Activated T-cell treated with anti-CD3 and anti-CD28 coated beads, Interleukin-2, amount 50 U/mL, for 4 hours (primary cell): ENCODE results near the gene TRIM8. TPM values are rescaled to one million over a fixed set of nuclear protein-coding genes. Genes with fewer than 3 reads are reported as not detected.
A peak's percentile ranks its signal among the peaks of the same experiment; 100 is the strongest.

Source experiments
- ATAC-seq, 2 donors: fragments of 200-7000 bp; cut with Tn5 transposase; one replicate each; pipeline ENCODE4 v1.10.0; 2021
- DNase-seq: peaks from one replicate; pipeline ENCODE4 v3.0.0-alpha.2; 2020
- H3K27me3 Mint-ChIP-seq: one replicate; pipeline ENCODE4 v1.8.0; 2021; ENCODE audit warnings: low read depth, mixed read lengths
- H3K36me3 Mint-ChIP-seq: one replicate; pipeline ENCODE4 v1.8.0; 2022; ENCODE audit warnings: mixed read lengths; ENCODE audit not compliant: insufficient read depth
- H3K4me1 Mint-ChIP-seq: one replicate; pipeline ENCODE4 v1.8.0; 2021; ENCODE audit warnings: low read depth, mixed read lengths
- H3K4me3 Mint-ChIP-seq: one replicate; pipeline ENCODE4 v1.8.0; 2021; ENCODE audit warnings: mild to moderate bottlenecking, moderate library complexity, mixed read lengths
- H3K9me3 Mint-ChIP-seq: one replicate; pipeline ENCODE4 v1.8.0; 2021; ENCODE audit warnings: mixed read lengths
- total RNA-seq, 3 donors: library from RNA; stranded (reverse); gene quantifications; one replicate each; pipeline ENCODE4 v1.2.1, GENCODE V29; 2021

TRIM8 gene
- total RNA-seq, 3 donors from 2014 or later = 53.9 to 67.6 (median 59.9) TPM

- H3K4me3 Mint-ChIP-seq = peak overlapping the region; percentile 92
- ATAC-seq = no peak
- no peaks in the 10 kb centered on the region for H3K27me3 Mint-ChIP-seq
- peaks cover 3% of the 10 kb centered on the region for H3K36me3 Mint-ChIP-seq
- peaks cover 64% of the 10 kb centered on the region for H3K4me1 Mint-ChIP-seq
- DNase-seq = no peak
- no peaks in the 10 kb centered on the region for H3K9me3 Mint-ChIP-seq
These were observed 3.4 kb downstream of the TRIM8 start for GRCh38 chr10:102647443-102648268.

GRCh38 chr10:102648269-102648888 lies 4.1 kb downstream of the TRIM8 start:
- ATAC-seq (no peak), DNase-seq (no peak)
- Mint-ChIP-seq H3K9me3 (no peaks in the 10 kb centered on the region), H3K4me1 (peaks cover 71% of the 10 kb centered on the region), H3K36me3 (peaks cover 3% of the 10 kb centered on the region), H3K4me3 (peak overlapping the region; percentile 92), H3K27me3 (no peaks in the 10 kb centered on the region)

DNA sequence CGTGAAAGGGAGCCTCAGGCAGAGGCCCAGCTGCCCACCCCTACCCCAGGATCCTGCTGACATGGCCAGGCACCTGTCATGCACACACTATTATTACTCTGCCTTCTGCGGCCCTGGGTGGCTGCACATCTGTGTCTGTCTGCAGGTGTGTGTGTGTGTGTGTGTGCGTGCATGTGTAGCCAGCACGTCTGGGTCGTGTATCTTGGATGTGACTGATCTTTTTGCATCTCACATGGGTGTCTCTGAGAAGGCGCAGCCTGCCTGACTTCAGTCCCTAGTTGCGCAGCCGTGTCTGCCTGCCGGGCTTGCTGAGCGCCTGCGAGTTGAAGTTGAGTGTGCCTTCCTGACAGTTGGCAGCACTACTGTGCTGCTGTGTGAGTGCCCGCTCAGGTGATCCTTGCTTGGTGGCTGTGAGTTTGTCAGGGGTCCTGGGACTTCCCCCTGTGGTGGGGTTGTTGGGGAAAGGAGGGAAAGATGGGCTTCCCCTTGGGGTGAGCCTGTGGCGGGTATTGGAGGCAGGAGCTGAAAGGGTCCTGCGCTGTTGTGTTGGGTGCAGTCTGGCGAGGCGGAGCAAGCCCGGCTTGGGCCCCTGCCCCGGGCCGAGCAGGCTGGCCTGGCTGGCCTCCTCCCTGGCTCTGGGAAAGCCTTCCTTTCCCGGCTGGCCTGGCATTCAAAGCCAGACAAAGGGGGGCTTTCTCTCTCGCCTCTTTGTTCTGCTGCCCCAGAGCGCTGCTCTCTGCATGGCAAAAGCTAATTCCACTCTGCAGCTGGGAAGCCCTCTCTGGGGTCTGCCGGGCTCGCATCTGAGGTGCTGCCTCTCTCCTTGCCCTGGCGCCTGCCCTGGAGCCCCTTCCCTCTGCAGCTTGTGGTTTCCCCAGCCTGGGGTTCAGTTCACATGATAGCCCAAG lies 4.9 kb downstream of the TRIM8 start:
- Mint-ChIP-seq H3K9me3 (no peaks in the 10 kb centered on the region), H3K4me1 (peaks cover 76% of the 10 kb centered on the region), H3K36me3 (peaks cover 3% of the 10 kb centered on the region), H3K27me3 (no peaks in the 10 kb centered on the region), H3K4me3 (peak overlapping the region; percentile 92)
- no peak for ATAC-seq
- no peak for DNase-seq

GRCh38 chr10:102649797-102650654 lies 5.7 kb downstream of the TRIM8 start:
- DNase-seq = no peak
- peaks cover 75% of the 10 kb centered on the region for H3K4me1 Mint-ChIP-seq
- H3K27me3 Mint-ChIP-seq = no peaks in the 10 kb centered on the region
- H3K9me3 Mint-ChIP-seq = no peaks in the 10 kb centered on the region
- peak overlapping the region; percentile 37 for H3K4me3 Mint-ChIP-seq
- no peak for ATAC-seq
- H3K36me3 Mint-ChIP-seq = peaks cover 6% of the 10 kb centered on the region

- peaks cover 75% of the 10 kb centered on the region for H3K4me1 Mint-ChIP-seq
- ATAC-seq = no peak
- peak overlapping the region; percentile 24 for H3K4me3 Mint-ChIP-seq
- H3K9me3 Mint-ChIP-seq = no peaks in the 10 kb centered on the region
- peaks cover 10% of the 10 kb centered on the region for H3K36me3 Mint-ChIP-seq
- no peak for DNase-seq
- H3K27me3 Mint-ChIP-seq = no peaks in the 10 kb centered on the region
These were observed 6.6 kb downstream of the TRIM8 start for GRCh38 chr10:102650655-102651454.

DNA sequence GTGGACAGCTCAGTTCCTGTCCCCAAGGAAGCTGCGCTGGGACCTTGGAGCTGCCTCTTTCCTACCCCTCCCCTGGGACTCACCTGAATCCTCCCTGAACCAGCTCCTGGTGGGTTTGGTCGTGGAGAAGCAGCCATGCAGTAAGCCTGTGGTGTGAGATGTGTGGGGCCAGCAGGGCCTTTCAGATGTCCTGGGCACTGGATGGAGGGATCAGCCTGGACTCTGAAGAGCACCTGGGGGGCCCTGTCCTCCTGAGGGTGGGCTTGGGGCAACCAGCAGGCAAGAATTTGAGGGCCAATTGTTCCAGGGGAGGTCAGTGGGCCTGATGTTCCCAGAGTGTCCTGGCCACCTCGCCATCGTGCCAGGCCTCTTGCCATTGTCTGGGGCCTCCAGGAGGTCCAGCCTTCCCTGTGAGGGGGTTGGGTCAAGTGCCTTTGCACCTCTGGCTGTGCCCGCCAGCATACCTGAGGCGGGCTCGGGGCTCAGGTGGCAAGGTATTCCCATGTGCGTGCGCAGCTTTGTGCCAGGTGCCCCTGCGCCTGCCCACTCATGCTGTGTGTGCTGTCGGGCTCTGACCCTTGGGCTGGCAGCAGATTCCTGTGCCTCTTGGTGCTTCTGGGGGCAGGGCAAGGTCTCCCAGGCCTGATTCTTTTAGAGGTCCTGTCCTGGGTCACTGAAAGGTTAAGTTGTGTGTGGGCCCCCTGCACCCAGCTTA lies 7.3 kb downstream of the TRIM8 start:
- H3K27me3 Mint-ChIP-seq = no peaks in the 10 kb centered on the region
- H3K36me3 Mint-ChIP-seq = peaks cover 10% of the 10 kb centered on the region
- no peak for ATAC-seq
- no peaks in the 10 kb centered on the region for H3K9me3 Mint-ChIP-seq
- H3K4me1 Mint-ChIP-seq = peaks cover 68% of the 10 kb centered on the region
- peak overlapping the region; percentile 24 for H3K4me3 Mint-ChIP-seq
- DNase-seq = no peak

GRCh38 chr10:102652170-102652916 lies 8.1 kb downstream of the TRIM8 start:
- peaks cover 63% of the 10 kb centered on the region for H3K4me1 Mint-ChIP-seq
- no peak for DNase-seq
- ATAC-seq = peak in 1 of 2 donors; percentile 46
- no peaks in the 10 kb centered on the region for H3K9me3 Mint-ChIP-seq
- H3K27me3 Mint-ChIP-seq = no peaks in the 10 kb centered on the region
- H3K36me3 Mint-ChIP-seq = peaks cover 12% of the 10 kb centered on the region
- H3K4me3 Mint-ChIP-seq = peak overlapping the region; percentile 54

GRCh38 chr10:102653060-102653459 lies 8.8 kb downstream of the TRIM8 start:
- no peak overlapping the region for H3K4me3 Mint-ChIP-seq
- H3K4me1 Mint-ChIP-seq = peaks cover 62% of the 10 kb centered on the region
- no peaks in the 10 kb centered on the region for H3K9me3 Mint-ChIP-seq
- DNase-seq (no peak), ATAC-seq (no peak)
- no peaks in the 10 kb centered on the region for H3K27me3 Mint-ChIP-seq
- H3K36me3 Mint-ChIP-seq = peaks cover 16% of the 10 kb centered on the region

- Mint-ChIP-seq H3K27me3 (no peaks in the 10 kb centered on the region), H3K36me3 (peaks cover 16% of the 10 kb centered on the region), H3K4me3 (no peak overlapping the region), H3K9me3 (no peaks in the 10 kb centered on the region), H3K4me1 (peaks cover 58% of the 10 kb centered on the region)
- ATAC-seq (no peak), DNase-seq (no peak)
These were observed 10.3 kb downstream of the TRIM8 start for GRCh38 chr10:102654566-102654965.

- H3K36me3 Mint-ChIP-seq = peaks cover 16% of the 10 kb centered on the region
- ATAC-seq (no peak), DNase-seq (no peak)
- no peaks in the 10 kb centered on the region for H3K27me3 Mint-ChIP-seq
- no peaks in the 10 kb centered on the region for H3K9me3 Mint-ChIP-seq
- peaks cover 59% of the 10 kb centered on the region for H3K4me1 Mint-ChIP-seq
- H3K4me3 Mint-ChIP-seq = no peak overlapping the region
These were observed 10.7 kb downstream of the TRIM8 start for GRCh38 chr10:102654969-102655368.

GRCh38 chr10:102656026-102656425 lies 11.7 kb downstream of the TRIM8 start:
- H3K9me3 Mint-ChIP-seq = no peaks in the 10 kb centered on the region
- peaks cover 58% of the 10 kb centered on the region for H3K4me1 Mint-ChIP-seq
- H3K36me3 Mint-ChIP-seq = peaks cover 16% of the 10 kb centered on the region
- no peak for ATAC-seq
- DNase-seq = no peak
- no peak overlapping the region for H3K4me3 Mint-ChIP-seq
- no peaks in the 10 kb centered on the region for H3K27me3 Mint-ChIP-seq

- DNase-seq (no peak), ATAC-seq (no peak)
- Mint-ChIP-seq H3K4me1 (peaks cover 57% of the 10 kb centered on the region), H3K36me3 (peaks cover 16% of the 10 kb centered on the region), H3K4me3 (no peak overlapping the region), H3K27me3 (no peaks in the 10 kb centered on the region), H3K9me3 (no peaks in the 10 kb centered on the region)
These were observed 12.6 kb downstream of the TRIM8 start for GRCh38 chr10:102656791-102657371.
